GM12891 (cell line): ENCODE results near the gene KLF9.

Experiments used
- POLR2AphosphoS5 ChIP-seq: IDR thresholded peaks from 2 replicates; pipeline ENCODE4 v1.6.1; 2011; ENCODE audit warnings: low read depth, low read length, control low read depth
- POU2F2 ChIP-seq: IDR thresholded peaks from 2 replicates; pipeline ENCODE4 v1.6.1; 2011; ENCODE audit warnings: low read depth, mild to moderate bottlenecking, control low read depth, low read length, moderate library complexity

GRCh38 chr9:70415476-70415875 is 1.0 kb upstream of the KLF9 start:
- TF ChIP-seq POU2F2 (no peak), POLR2AphosphoS5 (no peak)
